Activated CD4-positive, alpha-beta T cell treated with anti-CD3 and anti-CD28 coated beads, Interleukin-2, amount 10 ng/mL, durations not matched to agents 7 days and 5 days (primary cell): Measurements from ENCODE around the gene CAPN5. TPM values are rescaled to one million over a fixed set of nuclear protein-coding genes. Genes with fewer than 3 reads are reported as not detected.

ENCODE experiments used
- CTCF ChIA-PET: fragments of 350-600 bp; sonication (Branson Sonifier 250); formaldehyde crosslinking; loops from one replicate; lab custom pipeline; 2021; ENCODE audit warnings: antibody characterized with exemption; lab: Charles Lee
- POLR2A ChIA-PET: fragments of 350-600 bp; sonication (Branson Sonifier 250); formaldehyde crosslinking; loops from one replicate; lab custom pipeline; 2021; ENCODE audit warnings: antibody characterized with exemption; lab: Charles Lee
- DNase-seq: peaks from one replicate; pipeline ENCODE4 v3.0.0-alpha.2; 2020
- H3K27ac Mint-ChIP-seq: one replicate; pipeline ENCODE4 v1.8.0; 2021; ENCODE audit warnings: mild to moderate bottlenecking, moderate library complexity, mixed read lengths
- H3K27me3 Mint-ChIP-seq: one replicate; pipeline ENCODE4 v1.8.0; 2021; ENCODE audit warnings: mixed read lengths
- H3K36me3 Mint-ChIP-seq: one replicate; pipeline ENCODE4 v1.8.0; 2021; ENCODE audit warnings: low read depth, mixed read lengths
- H3K4me1 Mint-ChIP-seq: one replicate; pipeline ENCODE4 v1.8.0; 2021; ENCODE audit warnings: mixed read lengths
- H3K4me3 Mint-ChIP-seq: one replicate; pipeline ENCODE4 v1.8.0; 2021; ENCODE audit warnings: mild to moderate bottlenecking, moderate library complexity, mixed read lengths
- H3K9me3 Mint-ChIP-seq: one replicate; pipeline ENCODE4 v1.8.0; 2021; ENCODE audit warnings: mixed read lengths
- total RNA-seq, 2 experiments: library from RNA; stranded (reverse); gene quantifications; one replicate each; pipeline ENCODE4 v1.2.3, GENCODE V29; 2021

CAPN5 gene
- total RNA-seq, 2 experiments from 2014 or later, result 0.81 to 0.89 TPM

DNA sequence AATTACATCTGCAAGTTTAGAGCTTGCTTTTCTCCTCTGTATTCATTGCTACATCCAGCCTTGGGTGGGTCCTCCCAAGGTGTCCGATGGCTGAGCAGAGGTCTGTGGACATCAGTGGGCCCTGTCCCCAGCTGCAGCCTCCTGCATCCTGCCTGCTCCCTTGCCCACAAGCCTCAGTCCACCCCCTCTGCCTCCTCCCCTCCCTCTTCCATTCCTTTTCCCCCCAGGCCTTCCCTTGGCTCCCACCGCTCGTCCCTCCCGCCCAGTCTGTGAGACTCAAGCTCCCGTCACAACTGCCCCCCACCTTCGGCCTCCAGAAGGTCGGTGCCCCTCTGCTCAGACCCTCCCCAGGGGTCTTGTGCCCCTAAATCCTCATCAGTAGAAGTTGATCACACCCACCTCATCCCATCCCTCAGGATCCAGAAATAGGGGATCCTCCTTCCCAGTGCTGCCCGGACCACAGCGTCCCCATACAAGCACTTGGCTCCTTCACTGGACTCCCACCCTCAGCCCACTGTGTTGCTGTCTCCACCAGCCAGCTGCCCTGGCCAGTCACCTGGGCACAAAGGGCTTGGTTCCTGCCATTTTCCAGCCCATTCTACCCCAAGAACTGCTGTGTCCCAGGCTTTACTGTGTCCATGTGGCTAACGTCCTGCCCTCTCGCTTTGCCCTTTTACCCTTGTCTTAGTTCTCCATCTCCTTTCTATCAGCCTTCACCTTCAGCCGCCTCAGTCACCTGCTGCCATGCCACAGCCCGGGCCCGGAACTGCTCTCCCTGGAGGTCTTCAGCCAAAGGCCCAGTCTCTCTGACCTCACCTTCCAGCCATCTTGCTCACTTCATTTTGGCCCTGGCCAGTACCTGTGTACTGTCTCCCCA is 33.6 kb downstream of the CAPN5 start:
- H3K4me1 Mint-ChIP-seq, result no peaks in the 10 kb centered on the region
- no peak overlapping the region for H3K27ac Mint-ChIP-seq
- ChIA-PET CTCF (interaction anchor here (0.6 to 1.9 kb wide), 3 partner anchors 9 to 53 kb away, joined by 3 to 10 read pairs (median 7); no protein-coding TSS in a partner anchor), POLR2A (no interaction called here)
- no peak for DNase-seq
- H3K36me3 Mint-ChIP-seq, result no peaks in the 10 kb centered on the region
- H3K9me3 Mint-ChIP-seq, result no peaks in the 10 kb centered on the region
- H3K4me3 Mint-ChIP-seq, result no peak overlapping the region
- H3K27me3 Mint-ChIP-seq, result no peaks in the 10 kb centered on the region

- no peaks in the 10 kb centered on the region for H3K36me3 Mint-ChIP-seq
- ChIA-PET CTCF (interaction anchor here (1.4 to 1.9 kb wide), 2 partner anchors 10 to 54 kb away, joined by 7 to 10 read pairs; no protein-coding TSS in a partner anchor), POLR2A (no interaction called here)
- H3K27ac Mint-ChIP-seq, result no peak overlapping the region
- no peaks in the 10 kb centered on the region for H3K27me3 Mint-ChIP-seq
- H3K4me3 Mint-ChIP-seq, result no peak overlapping the region
- H3K9me3 Mint-ChIP-seq, result no peaks in the 10 kb centered on the region
- peak; percentile 14 for DNase-seq
- H3K4me1 Mint-ChIP-seq, result no peaks in the 10 kb centered on the region
These were observed 34.3 kb downstream of the CAPN5 start for GRCh38 chr11:77101043-77101537.

- no peaks in the 10 kb centered on the region for H3K36me3 Mint-ChIP-seq
- POLR2A ChIA-PET, result no interaction called here
- H3K9me3 Mint-ChIP-seq, result no peaks in the 10 kb centered on the region
These were observed 35.8 kb downstream of the CAPN5 start, which contains the start of gene OMP for GRCh38 chr11:77102246-77103210. Gene OMP, plus strand, starts transcription at chr11:77102840. Its CDS starts 0 bp downstream, at chr11:77102840.

GRCh38 chr11:77103319-77103718 is 36.5 kb downstream of the CAPN5 start:
- no peak for DNase-seq
- CTCF ChIA-PET, result interaction anchor here (1.1 kb wide), 1 partner anchor 18 kb away, joined by 3 read pairs; no protein-coding TSS in a partner anchor
- Mint-ChIP-seq H3K4me1 (no peaks in the 10 kb centered on the region), H3K9me3 (no peaks in the 10 kb centered on the region), H3K27me3 (no peaks in the 10 kb centered on the region), H3K36me3 (no peaks in the 10 kb centered on the region), H3K4me3 (no peak overlapping the region), H3K27ac (no peak overlapping the region)
- POLR2A ChIA-PET, result no interaction called here

More at GRCh38 chr11:77102246-77103210, 35.8 kb downstream of the CAPN5 start, which contains the start of gene OMP:
- CTCF ChIA-PET, result interaction anchor here (1.1 to 1.9 kb wide), 2 partner anchors 19 to 55 kb away, joined by 3 to 10 read pairs; no protein-coding TSS in a partner anchor
- H3K4me3 Mint-ChIP-seq, result no peak within 1 kb of the TSS
- H3K27ac Mint-ChIP-seq, result no peak within 1 kb of the TSS
- DNase-seq, result no peak
- no peaks in the 10 kb centered on the region for H3K4me1 Mint-ChIP-seq
- H3K27me3 Mint-ChIP-seq, result no peaks in the 10 kb centered on the region

DNA sequence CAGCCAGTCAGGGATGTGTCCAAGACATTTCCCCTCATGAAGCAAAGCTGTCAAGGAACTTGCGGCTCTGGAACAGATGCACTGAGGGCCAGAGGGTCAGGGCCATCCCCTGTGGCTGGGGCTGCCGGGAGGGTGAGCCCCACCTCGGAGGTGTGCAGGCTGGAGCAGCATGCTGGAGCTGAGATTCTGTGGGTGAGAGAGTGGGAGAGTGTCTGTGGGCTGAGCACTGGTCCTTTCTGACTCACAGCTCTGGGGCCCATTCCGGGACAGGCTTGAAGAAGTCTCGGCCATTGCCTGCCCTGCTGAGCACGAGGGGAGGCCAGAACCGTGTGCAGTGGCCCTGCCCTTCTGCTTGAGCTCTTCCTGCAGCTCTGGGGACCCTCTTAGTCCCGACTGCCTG is 38.0 kb downstream of the CAPN5 start:
- H3K9me3 Mint-ChIP-seq, result no peaks in the 10 kb centered on the region
- DNase-seq, result no peak
- POLR2A ChIA-PET, result interaction anchor here (0.5 kb wide), 1 partner anchor 1036 kb away, joined by 3 read pairs; no protein-coding TSS in a partner anchor
- no peaks in the 10 kb centered on the region for H3K4me1 Mint-ChIP-seq
- no peaks in the 10 kb centered on the region for H3K36me3 Mint-ChIP-seq
- no peaks in the 10 kb centered on the region for H3K27me3 Mint-ChIP-seq
- CTCF ChIA-PET, result interaction anchor here (1.0 kb wide), 1 partner anchor 13 kb away, joined by 3 read pairs; no protein-coding TSS in a partner anchor
- H3K4me3 Mint-ChIP-seq, result no peak overlapping the region
- H3K27ac Mint-ChIP-seq, result no peak overlapping the region

- H3K4me3 Mint-ChIP-seq, result no peak overlapping the region
- DNase-seq, result no peak
- CTCF ChIA-PET, result interaction anchor here (1.2 to 1.5 kb wide), 2 partner anchors 15 to 59 kb away, joined by 3 to 6 read pairs; no protein-coding TSS in a partner anchor
- H3K9me3 Mint-ChIP-seq, result no peaks in the 10 kb centered on the region
- H3K4me1 Mint-ChIP-seq, result no peaks in the 10 kb centered on the region
- no peak overlapping the region for H3K27ac Mint-ChIP-seq
- H3K27me3 Mint-ChIP-seq, result no peaks in the 10 kb centered on the region
- no peaks in the 10 kb centered on the region for H3K36me3 Mint-ChIP-seq
- POLR2A ChIA-PET, result no interaction called here
These were observed 39.5 kb downstream of the CAPN5 start for GRCh38 chr11:77106321-77106720.

GRCh38 chr11:77106759-77107158 is 40.0 kb downstream of the CAPN5 start:
- CTCF ChIA-PET, result interaction anchor here (1.1 to 1.5 kb wide), 3 partner anchors 15 to 59 kb away, joined by 3 to 6 read pairs (median 6); no protein-coding TSS in a partner anchor
- Mint-ChIP-seq H3K36me3 (no peaks in the 10 kb centered on the region), H3K9me3 (no peaks in the 10 kb centered on the region), H3K4me1 (no peaks in the 10 kb centered on the region), H3K27me3 (no peaks in the 10 kb centered on the region), H3K4me3 (no peak overlapping the region), H3K27ac (no peak overlapping the region)
- POLR2A ChIA-PET, result no interaction called here
- DNase-seq, result no peak

- H3K4me1 Mint-ChIP-seq, result no peaks in the 10 kb centered on the region
- no peaks in the 10 kb centered on the region for H3K9me3 Mint-ChIP-seq
- ChIA-PET CTCF (interaction anchor here (1.1 to 1.2 kb wide), 2 partner anchors 9 to 17 kb away, joined by 4 to 6 read pairs; no protein-coding TSS in a partner anchor), POLR2A (no interaction called here)
- H3K27me3 Mint-ChIP-seq, result no peaks in the 10 kb centered on the region
- no peaks in the 10 kb centered on the region for H3K36me3 Mint-ChIP-seq
- H3K27ac Mint-ChIP-seq, result no peak overlapping the region
- H3K4me3 Mint-ChIP-seq, result no peak overlapping the region
- no peak for DNase-seq
These were observed 41.2 kb downstream of the CAPN5 start for GRCh38 chr11:77107950-77108349.

DNA sequence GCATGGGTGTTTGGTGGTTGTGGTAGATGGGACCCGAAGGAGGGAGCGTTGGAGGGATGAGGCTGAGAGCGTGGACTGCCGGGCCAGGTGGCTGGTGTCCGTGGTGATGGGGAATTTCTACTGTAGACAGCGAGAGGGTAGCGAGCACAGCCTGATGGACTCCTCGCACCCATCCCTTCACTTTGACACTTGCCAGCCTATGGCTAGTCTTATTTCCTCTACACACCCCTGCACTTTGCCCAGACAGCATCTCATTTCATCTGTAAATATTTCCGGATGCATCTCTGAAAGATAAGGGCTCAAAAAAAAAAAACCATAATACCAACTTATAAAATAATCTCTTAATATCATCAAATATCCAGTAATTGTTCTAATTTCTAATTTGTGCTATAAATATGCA is 41.7 kb downstream of the CAPN5 start:
- ChIA-PET POLR2A (no interaction called here), CTCF (interaction anchor here (1.2 kb wide), 1 partner anchor 9 kb away, joined by 4 read pairs; no protein-coding TSS in a partner anchor)
- no peaks in the 10 kb centered on the region for H3K27me3 Mint-ChIP-seq

GRCh38 chr11:77109236-77110019 is 42.7 kb downstream of the CAPN5 start:
- Mint-ChIP-seq H3K27ac (no peak overlapping the region), H3K4me1 (peaks cover 4% of the 10 kb centered on the region), H3K27me3 (no peaks in the 10 kb centered on the region), H3K36me3 (no peaks in the 10 kb centered on the region), H3K4me3 (no peak overlapping the region), H3K9me3 (no peaks in the 10 kb centered on the region)
- ChIA-PET POLR2A (no interaction called here), CTCF (interaction anchor here (0.6 to 1.5 kb wide), 3 partner anchors 14 to 357 kb away, joined by 3 read pairs; no protein-coding TSS in a partner anchor)
- DNase-seq, result no peak

More for the DNA sequence above, 41.7 kb downstream of the CAPN5 start:
- no peaks in the 10 kb centered on the region for H3K9me3 Mint-ChIP-seq
- peaks cover 2% of the 10 kb centered on the region for H3K4me1 Mint-ChIP-seq
- H3K27ac Mint-ChIP-seq, result no peak overlapping the region
- no peaks in the 10 kb centered on the region for H3K36me3 Mint-ChIP-seq
- DNase-seq, result no peak
- no peak overlapping the region for H3K4me3 Mint-ChIP-seq

DNA sequence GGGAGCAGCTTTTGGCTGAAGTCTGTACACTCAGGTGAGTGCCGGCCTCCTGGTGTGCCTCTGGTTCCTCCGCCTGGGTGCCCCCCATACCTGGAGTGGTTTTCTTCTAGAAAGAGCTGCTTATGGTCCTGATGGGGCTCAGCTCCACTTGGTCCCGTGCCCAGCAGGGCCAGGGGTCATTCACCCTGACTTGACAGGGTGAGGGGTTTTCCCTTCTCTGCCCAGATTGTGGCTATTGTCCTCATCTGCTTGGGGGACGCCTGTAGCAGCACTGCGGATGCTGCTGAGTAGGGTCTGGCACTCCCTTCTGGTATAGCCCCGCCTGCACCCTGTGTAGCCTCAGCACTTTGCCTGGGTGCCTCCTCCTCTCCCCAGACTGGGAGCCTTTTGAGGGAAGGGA is 44.1 kb downstream of the CAPN5 start:
- Mint-ChIP-seq H3K36me3 (no peaks in the 10 kb centered on the region), H3K27me3 (no peaks in the 10 kb centered on the region), H3K27ac (no peak overlapping the region), H3K9me3 (no peaks in the 10 kb centered on the region), H3K4me1 (peaks cover 4% of the 10 kb centered on the region), H3K4me3 (no peak overlapping the region)
- DNase-seq, result no peak
- ChIA-PET CTCF (interaction anchor here (1.1 to 1.9 kb wide), 3 partner anchors 10 to 17 kb away, joined by 4 to 6 read pairs (median 5); no protein-coding TSS in a partner anchor), POLR2A (no interaction called here)
